ENCODE data around the gene CXADR. TPM values are rescaled to one million over a fixed set of nuclear protein-coding genes. Genes with fewer than 3 reads are reported as not detected.
"Not testable (repeated sequence)": the region's sequence is repeated elsewhere in the genome, so short reads cannot be mapped to it uniquely, and the experiment has no call there.

Gene CXADR
- total RNA-seq, 6 donors from 2014 or later = 19.9 to 73.0 (median 29.2) TPM

DNA sequence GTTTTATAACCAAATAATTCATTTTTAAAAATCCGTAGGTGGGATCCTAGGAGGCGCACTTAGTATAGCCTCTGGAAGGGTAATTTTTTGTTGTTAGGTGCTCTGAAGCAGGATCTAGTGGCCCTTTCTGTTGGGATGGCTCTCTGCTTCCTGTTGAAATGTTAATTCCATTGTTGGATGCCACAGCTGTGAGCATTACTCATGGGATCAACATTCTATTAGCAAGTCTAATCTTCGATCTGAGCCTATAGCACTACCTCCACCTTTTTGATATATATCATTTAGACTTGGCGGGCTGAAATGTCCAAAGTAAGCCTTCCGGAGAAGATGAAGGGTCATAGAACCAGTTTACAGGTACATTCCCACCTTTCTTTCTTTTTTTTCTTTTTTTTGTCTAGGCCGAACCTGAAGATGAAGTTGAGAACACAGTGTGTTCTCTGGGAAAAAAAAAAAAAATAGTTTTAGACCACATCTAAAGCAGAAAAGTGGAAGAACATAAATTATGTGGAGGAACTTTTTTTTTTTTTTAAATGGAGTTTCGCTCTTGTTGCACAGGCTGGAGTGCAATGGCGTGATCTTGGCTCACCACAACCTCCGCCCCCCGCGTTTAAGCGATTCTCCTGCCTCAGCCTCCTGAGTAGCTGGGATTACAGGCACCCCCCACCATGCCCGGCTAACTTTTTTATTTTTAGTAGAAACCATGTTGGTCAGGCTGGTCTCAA is 1.4 kb downstream of the CXADR start:
- Histone ChIP-seq H3K4me3 (peak overlapping the region in 3 of 4 donors; percentile 52 to 76 (median 69)), H3K9me3 (no peaks in the 10 kb centered on the region), H3K4me1 (peaks cover 12 to 31% (median 22%) of the 10 kb centered on the region in 4 donors), H3K27me3 (peaks cover 0 to 23% (median 12%) of the 10 kb centered on the region in 4 donors), H3K27ac (peak overlapping the region; percentile 84 to 87 (median 86)), H3K36me3 (no peaks in the 10 kb centered on the region)
- TF ChIP-seq POLR2AphosphoS5 (IDR thresholded peaks at IDR 0.05) (no peak), EP300 (IDR thresholded peaks at IDR 0.05) (no peak), POLR2A (IDR thresholded peaks at IDR 0.05) (no peak)
- TF ChIP-seq, protein P1, sequence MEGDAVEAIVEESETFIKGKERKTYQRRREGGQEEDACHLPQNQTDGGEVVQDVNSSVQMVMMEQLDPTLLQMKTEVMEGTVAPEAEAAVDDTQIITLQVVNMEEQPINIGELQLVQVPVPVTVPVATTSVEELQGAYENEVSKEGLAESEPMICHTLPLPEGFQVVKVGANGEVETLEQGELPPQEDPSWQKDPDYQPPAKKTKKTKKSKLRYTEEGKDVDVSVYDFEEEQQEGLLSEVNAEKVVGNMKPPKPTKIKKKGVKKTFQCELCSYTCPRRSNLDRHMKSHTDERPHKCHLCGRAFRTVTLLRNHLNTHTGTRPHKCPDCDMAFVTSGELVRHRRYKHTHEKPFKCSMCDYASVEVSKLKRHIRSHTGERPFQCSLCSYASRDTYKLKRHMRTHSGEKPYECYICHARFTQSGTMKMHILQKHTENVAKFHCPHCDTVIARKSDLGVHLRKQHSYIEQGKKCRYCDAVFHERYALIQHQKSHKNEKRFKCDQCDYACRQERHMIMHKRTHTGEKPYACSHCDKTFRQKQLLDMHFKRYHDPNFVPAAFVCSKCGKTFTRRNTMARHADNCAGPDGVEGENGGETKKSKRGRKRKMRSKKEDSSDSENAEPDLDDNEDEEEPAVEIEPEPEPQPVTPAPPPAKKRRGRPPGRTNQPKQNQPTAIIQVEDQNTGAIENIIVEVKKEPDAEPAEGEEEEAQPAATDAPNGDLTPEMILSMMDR (IDR thresholded peaks at IDR 0.05) = no peak
- ATAC-seq (ENCODE audit: low FRiP score in 2 of 2) (no peak), DNase-seq (no peak)
- 39 to 47% methylated on average over 13 of the region's 13 CpGs for WGBS, 2 donors

DNA sequence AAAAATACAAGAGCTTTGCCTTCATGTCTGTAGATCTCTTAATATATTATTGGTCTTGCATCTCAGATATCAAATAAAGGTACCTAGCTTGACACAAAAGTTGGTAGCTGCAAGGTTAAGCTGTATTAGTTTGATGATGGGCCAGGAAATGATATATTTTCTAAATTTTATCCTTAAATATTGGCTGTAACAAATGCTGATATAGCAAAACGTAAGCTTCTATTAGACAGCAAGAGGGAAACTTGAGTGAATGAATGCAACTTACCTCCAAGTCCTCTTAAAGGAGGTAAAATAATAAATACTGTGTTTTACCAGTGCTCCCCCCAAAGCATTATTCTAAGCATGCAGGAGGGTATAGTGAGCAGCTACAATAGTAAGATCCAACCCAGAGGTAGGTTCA is 4.2 kb downstream of the CXADR start:
- Histone ChIP-seq H3K27me3 (peaks cover 0 to 20% (median 12%) of the 10 kb centered on the region in 4 donors), H3K4me1 (peaks cover 10 to 28% (median 24%) of the 10 kb centered on the region in 4 donors)
- ATAC-seq (ENCODE audit: low FRiP score in 2 of 2); H3K9me3 ChIP-seq; H3K27ac ChIP-seq; H3K4me3 ChIP-seq; DNase-seq; H3K36me3 ChIP-seq: not testable (repeated sequence)
- WGBS, 2 donors = 89 to 90% methylated on average over 1 of the region's 1 CpG

GRCh38 chr21:17519208-17519738 is 6.4 kb downstream of the CXADR start:
- Histone ChIP-seq H3K36me3 (no peaks in the 10 kb centered on the region), H3K27ac (no peak overlapping the region), H3K9me3 (no peaks in the 10 kb centered on the region), H3K27me3 (no peaks in the 10 kb centered on the region), H3K4me1 (peaks cover 0 to 5% (median 2%) of the 10 kb centered on the region in 4 donors), H3K4me3 (no peak overlapping the region)
- no peak for ATAC-seq (ENCODE audit: low FRiP score in 2 of 2)
- TF ChIP-seq POLR2A (IDR thresholded peaks at IDR 0.05) = no peak
- no peak for TF ChIP-seq POLR2AphosphoS5 (IDR thresholded peaks at IDR 0.05)
- no peak for TF ChIP-seq EP300 (IDR thresholded peaks at IDR 0.05)
- DNase-seq = no peak
- WGBS, 2 donors = 81 to 91% methylated on average over 2 of the region's 2 CpGs

DNA sequence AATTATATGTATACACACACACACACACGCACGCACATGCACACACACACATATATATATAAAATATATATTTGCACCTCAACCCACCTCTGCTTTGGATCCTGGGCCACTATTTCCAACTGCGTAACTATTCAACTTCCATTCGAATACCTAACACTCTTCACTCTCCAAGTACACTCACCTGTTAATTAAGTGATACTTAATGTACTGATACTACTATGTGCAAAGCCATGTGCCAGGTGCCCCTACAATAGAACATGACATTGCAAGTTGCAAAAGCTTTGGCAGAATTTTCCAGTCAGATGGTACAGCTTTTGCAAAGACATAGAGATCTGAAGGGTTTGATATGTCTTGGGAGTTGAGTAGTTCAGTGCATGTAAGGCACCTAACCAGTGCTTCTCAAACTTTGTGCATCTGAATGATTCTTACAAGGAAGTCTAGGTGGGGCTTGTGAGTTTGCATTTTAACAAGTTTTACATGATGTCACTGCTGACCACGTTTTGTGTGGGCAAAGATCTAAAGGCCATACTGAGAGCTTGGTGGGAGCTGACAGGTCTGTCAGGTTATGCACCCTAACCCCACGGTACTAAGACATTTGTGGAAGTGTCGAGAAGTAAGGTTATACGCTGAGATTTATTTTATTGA is 7.2 kb downstream of the CXADR start:
- Histone ChIP-seq H3K27ac (no peak overlapping the region), H3K4me1 (peaks cover 0 to 4% (median 0%) of the 10 kb centered on the region in 4 donors), H3K27me3 (no peaks in the 10 kb centered on the region), H3K36me3 (no peaks in the 10 kb centered on the region), H3K4me3 (no peak overlapping the region), H3K9me3 (no peaks in the 10 kb centered on the region)
- 69 to 76% methylated on average over 8 of the region's 8 CpGs for WGBS, 2 donors
- ATAC-seq (ENCODE audit: low FRiP score in 2 of 2) (peak in 1 of 2 donors; percentile 31), DNase-seq (no peak)
- no peak for TF ChIP-seq POLR2A (IDR thresholded peaks at IDR 0.05)

- Histone ChIP-seq H3K27ac (no peak overlapping the region), H3K27me3 (no peaks in the 10 kb centered on the region), H3K9me3 (no peaks in the 10 kb centered on the region), H3K4me3 (no peak overlapping the region), H3K36me3 (no peaks in the 10 kb centered on the region), H3K4me1 (peaks cover 4 to 9% (median 8%) of the 10 kb centered on the region in 4 donors)
- ATAC-seq (ENCODE audit: low FRiP score in 2 of 2) (no peak), DNase-seq (no peak)
- TF ChIP-seq, protein P1 (IDR thresholded peaks at IDR 0.05) = no peak
- TF ChIP-seq POLR2A (IDR thresholded peaks at IDR 0.05) (no peak), POLR2AphosphoS5 (IDR thresholded peaks at IDR 0.05) (no peak), EP300 (IDR thresholded peaks at IDR 0.05) (no peak)
- 70 to 76% methylated on average over 2 of the region's 2 CpGs for WGBS, 2 donors
These were observed 10.2 kb downstream of the CXADR start for GRCh38 chr21:17523007-17523451.

DNA sequence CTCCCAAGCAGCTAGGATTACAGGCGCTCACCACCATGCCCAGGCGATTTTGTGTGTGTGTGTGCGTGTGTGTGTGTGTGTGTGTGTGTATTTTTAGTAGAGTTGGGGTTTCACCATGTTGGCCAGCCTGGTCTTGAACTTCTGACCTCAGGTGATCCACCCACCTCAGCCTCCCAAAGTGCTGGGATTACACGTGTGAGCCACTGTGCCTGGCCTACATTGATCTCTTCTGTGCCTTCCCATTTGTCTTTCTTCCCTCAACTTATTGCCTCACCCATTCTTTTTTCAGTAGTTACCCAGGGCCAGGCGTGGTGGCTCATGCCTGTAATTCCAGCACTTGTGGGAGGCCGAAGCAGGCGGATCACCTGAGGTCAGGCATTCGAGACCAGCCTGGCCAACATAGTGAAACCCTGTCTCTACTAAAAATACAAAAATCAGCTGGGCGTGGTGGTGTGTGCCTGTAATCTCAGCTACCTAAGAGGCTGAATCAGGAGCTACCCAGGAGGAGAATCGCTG is 11.2 kb downstream of the CXADR start:
- H3K36me3 ChIP-seq; H3K9me3 ChIP-seq; H3K27ac ChIP-seq; DNase-seq; ATAC-seq (ENCODE audit: low FRiP score in 2 of 2); H3K27me3 ChIP-seq; H3K4me3 ChIP-seq: not testable (repeated sequence)
- H3K4me1 ChIP-seq = peaks cover 4 to 12% (median 9%) of the 10 kb centered on the region in 4 donors
- WGBS, 2 donors = 89 to 91% methylated on average over 10 of the region's 10 CpGs
